Measurements from ENCODE around the gene ABTB1.

GRCh38 chr3:127692501-127693335 is 20.0 kb downstream of the ABTB1 start:
- TF ChIP-seq CTCF (IDR thresholded peaks at IDR 0.05) (no peak), POLR2A (IDR thresholded peaks at IDR 0.05) (no peak), POLR2AphosphoS5 (IDR thresholded peaks at IDR 0.05) (no peak)
